ENCODE data around the gene UNC5B.

GRCh38 chr10:71260622-71261325 lies 48.4 kb downstream of the UNC5B start:
- no peak for TF ChIP-seq CTCF (IDR thresholded peaks at IDR 0.05)
- TF ChIP-seq POLR2A (IDR thresholded peaks at IDR 0.05), result no peak
